HG03442 (cell line): Measurements from ENCODE around the gene HNRNPR.
"Not testable (repeated sequence)": the region's sequence is repeated elsewhere in the genome, so short reads cannot be mapped to it uniquely, and the experiment has no call there.

Source experiments
- ATAC-seq: cut with Tn5 transposase; IDR thresholded peaks from one replicate; pipeline ENCODE4 v1.9.1; 2021; ENCODE audit warnings: mild to moderate bottlenecking, moderate library complexity; ENCODE audit not compliant: unreplicated experiment

The HNRNPR gene

GRCh38 chr1:23344111-23344986 lies at the start of gene HNRNPR:
Gene HNRNPR, minus strand, starts transcription at chr1:23344284. Its CDS starts 3,276 bp downstream, at chr1:23341008.
- peak; percentile 93 for ATAC-seq

GRCh38 chr1:23393706-23394105 lies 49.6 kb upstream of the HNRNPR start:
- ATAC-seq, result no peak

GRCh38 chr1:23392125-23392855 lies 48.2 kb upstream of the HNRNPR start:
- ATAC-seq, result no peak

- no peak for ATAC-seq
Measured at GRCh38 chr1:23389837-23390321, 45.8 kb upstream of the HNRNPR start.

- ATAC-seq, result no peak
Measured at GRCh38 chr1:23387494-23387893, 43.4 kb upstream of the HNRNPR start.

GRCh38 chr1:23385119-23385621 lies 41.1 kb upstream of the HNRNPR start:
- ATAC-seq, result no peak

- no peak for ATAC-seq
Measured at GRCh38 chr1:23384312-23385058, 40.4 kb upstream of the HNRNPR start.

- ATAC-seq, result no peak
Measured at GRCh38 chr1:23383577-23384311, 39.7 kb upstream of the HNRNPR start.

GRCh38 chr1:23381233-23381885 lies 37.3 kb upstream of the HNRNPR start:
- no peak for ATAC-seq

- ATAC-seq, result no peak
Measured at GRCh38 chr1:23380719-23381118, 36.6 kb upstream of the HNRNPR start.

- not testable (repeated sequence) for ATAC-seq
Measured at GRCh38 chr1:23380236-23380635, 36.2 kb upstream of the HNRNPR start.

GRCh38 chr1:23376890-23377811 lies 33.1 kb upstream of the HNRNPR start:
- no peak for ATAC-seq

- ATAC-seq, result not testable (repeated sequence)
Measured at GRCh38 chr1:23374079-23374735, 30.1 kb upstream of the HNRNPR start.

- ATAC-seq, result no peak
Measured at GRCh38 chr1:23371987-23372880, 28.1 kb upstream of the HNRNPR start.

- ATAC-seq, result no peak
Measured at GRCh38 chr1:23370709-23371584, 26.9 kb upstream of the HNRNPR start.

GRCh38 chr1:23370330-23370708 lies 26.2 kb upstream of the HNRNPR start:
- ATAC-seq, result no peak
